ENCODE results near the gene MICAL3. TPM values are rescaled to one million over a fixed set of nuclear protein-coding genes. Genes with fewer than 3 reads are reported as not detected.

The MICAL3 gene
- total and polyA plus RNA-seq, 4 donors = 59.9 to 113 (median 75.9) TPM

DNA sequence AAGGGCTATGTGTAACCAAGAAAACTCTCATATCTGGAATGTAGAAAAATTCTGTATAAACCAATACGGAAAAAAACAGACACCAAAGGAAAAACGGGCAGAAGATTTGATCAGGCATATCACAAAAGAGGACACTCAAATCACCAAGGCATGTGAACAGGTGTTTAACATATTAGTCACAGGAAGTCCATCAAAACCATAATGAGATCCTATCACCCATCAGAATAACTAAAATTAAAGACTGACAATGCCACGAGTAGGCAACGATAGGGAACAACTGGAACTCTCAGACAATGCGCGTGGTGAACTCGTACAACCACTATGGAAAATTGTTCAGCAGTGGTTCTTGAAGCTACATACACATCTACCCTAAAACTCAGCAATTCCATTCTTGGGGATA, 94.5 kb downstream of the MICAL3 start:
- Histone ChIP-seq H3K9me3 (ENCODE audit: control insufficient read depth, insufficient read depth, low read length) (no peaks in the 10 kb centered on the region), H3K27ac (ENCODE audit: low read depth, low read length) (no peak overlapping the region), H3K36me3 (ENCODE audit: control insufficient read depth, insufficient read depth, low read length) (peaks cover 2% of the 10 kb centered on the region), H3K27me3 (ENCODE audit: control insufficient read depth, insufficient read depth, low read length) (no peaks in the 10 kb centered on the region), H3K4me1 (ENCODE audit: control insufficient read depth, insufficient read depth, low read length) (peaks cover 15% of the 10 kb centered on the region), H3K4me3 (ENCODE audit: low read depth, low read length) (no peak overlapping the region)
- WGBS (ENCODE audit: insufficient coverage) = 90% methylated on average over 2 of the region's 7 CpGs
- no peak for DNase-seq (ENCODE audit: low read depth in 4 of 6, low spot score in 6 of 6)

DNA sequence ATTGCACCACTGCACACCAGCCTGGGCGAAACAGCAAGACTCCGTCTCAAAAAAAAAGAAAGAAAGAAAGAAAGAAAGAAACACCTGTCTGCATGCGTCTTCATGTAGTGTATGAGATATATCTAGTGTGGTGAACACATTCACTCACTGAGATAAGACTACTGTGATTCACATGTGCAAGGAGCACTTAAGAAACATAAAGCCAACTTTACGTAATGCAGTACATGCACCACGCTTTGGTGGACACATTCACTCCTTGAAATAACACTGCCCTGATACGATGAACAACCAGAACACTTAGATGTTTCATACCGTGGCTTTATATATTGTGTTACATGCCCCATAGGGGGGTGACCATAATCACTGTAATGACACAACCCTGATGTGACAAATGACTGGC, 96.0 kb downstream of the MICAL3 start:
- 94% methylated on average over 3 of the region's 7 CpGs for WGBS (ENCODE audit: insufficient coverage)
- H3K27ac ChIP-seq (ENCODE audit: low read depth, low read length) = no peak overlapping the region
- H3K9me3 ChIP-seq (ENCODE audit: control insufficient read depth, insufficient read depth, low read length) = no peaks in the 10 kb centered on the region
- no peaks in the 10 kb centered on the region for H3K27me3 ChIP-seq (ENCODE audit: control insufficient read depth, insufficient read depth, low read length)
- no peak for DNase-seq (ENCODE audit: low read depth in 4 of 6, low spot score in 6 of 6)
- peaks cover 21% of the 10 kb centered on the region for H3K4me1 ChIP-seq (ENCODE audit: control insufficient read depth, insufficient read depth, low read length)
- peaks cover 2% of the 10 kb centered on the region for H3K36me3 ChIP-seq (ENCODE audit: control insufficient read depth, insufficient read depth, low read length)
- no peak overlapping the region for H3K4me3 ChIP-seq (ENCODE audit: low read depth, low read length)

DNA sequence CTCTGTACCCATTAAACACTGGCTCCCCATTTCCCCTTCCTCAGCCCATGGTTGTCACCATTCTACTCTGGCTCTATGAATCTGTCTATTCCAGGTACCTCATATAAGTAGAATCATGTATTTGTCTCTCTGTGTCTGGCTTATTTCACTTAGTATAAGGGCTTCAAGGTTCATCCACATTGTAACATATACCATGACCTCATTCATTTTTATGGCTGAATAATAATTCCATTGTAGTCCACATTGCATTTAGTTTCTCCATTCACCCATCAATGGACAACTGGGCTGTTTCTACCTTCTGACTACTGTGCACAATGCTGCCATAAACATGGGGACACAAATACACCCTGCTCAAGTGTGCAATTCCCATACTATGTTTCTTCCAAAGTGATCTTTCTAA, 97.3 kb downstream of the MICAL3 start:
- Histone ChIP-seq H3K4me3 (ENCODE audit: low read depth, low read length) (no peak overlapping the region), H3K36me3 (ENCODE audit: control insufficient read depth, insufficient read depth, low read length) (peaks cover 2% of the 10 kb centered on the region), H3K9me3 (ENCODE audit: control insufficient read depth, insufficient read depth, low read length) (no peaks in the 10 kb centered on the region), H3K27me3 (ENCODE audit: control insufficient read depth, insufficient read depth, low read length) (no peaks in the 10 kb centered on the region), H3K27ac (ENCODE audit: low read depth, low read length) (no peak overlapping the region), H3K4me1 (ENCODE audit: control insufficient read depth, insufficient read depth, low read length) (peaks cover 31% of the 10 kb centered on the region)
- DNase-seq (ENCODE audit: low read depth in 4 of 6, low spot score in 6 of 6) = no peak

DNA sequence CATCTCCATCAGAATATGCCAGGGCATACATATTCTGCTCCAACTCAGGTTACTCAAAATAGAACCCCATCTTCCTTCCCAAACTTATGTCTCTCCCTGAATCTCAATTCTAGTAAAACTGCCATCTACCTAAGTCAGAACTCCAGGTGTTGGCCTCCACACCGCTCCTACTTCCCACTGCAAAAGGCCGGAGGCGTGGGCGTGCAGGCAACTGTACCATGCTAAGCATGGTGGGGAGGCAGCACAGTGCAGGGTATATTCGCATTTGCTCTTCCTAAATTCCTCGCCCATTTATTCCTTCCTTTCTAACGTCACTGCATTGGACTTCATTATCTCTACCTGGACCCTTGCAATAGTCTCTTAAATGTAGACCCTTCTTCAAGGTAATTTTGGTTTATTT, 97.8 kb downstream of the MICAL3 start:
- 100% methylated on average over 4 of the region's 7 CpGs for WGBS (ENCODE audit: insufficient coverage)
- H3K9me3 ChIP-seq (ENCODE audit: control insufficient read depth, insufficient read depth, low read length) = no peaks in the 10 kb centered on the region
- H3K27me3 ChIP-seq (ENCODE audit: control insufficient read depth, insufficient read depth, low read length) = no peaks in the 10 kb centered on the region
- no peak for DNase-seq (ENCODE audit: low read depth in 4 of 6, low spot score in 6 of 6)
- H3K36me3 ChIP-seq (ENCODE audit: control insufficient read depth, insufficient read depth, low read length) = peaks cover 2% of the 10 kb centered on the region
- H3K4me1 ChIP-seq (ENCODE audit: control insufficient read depth, insufficient read depth, low read length) = peaks cover 33% of the 10 kb centered on the region
- H3K4me3 ChIP-seq (ENCODE audit: low read depth, low read length) = no peak overlapping the region
- no peak overlapping the region for H3K27ac ChIP-seq (ENCODE audit: low read depth, low read length)

DNA sequence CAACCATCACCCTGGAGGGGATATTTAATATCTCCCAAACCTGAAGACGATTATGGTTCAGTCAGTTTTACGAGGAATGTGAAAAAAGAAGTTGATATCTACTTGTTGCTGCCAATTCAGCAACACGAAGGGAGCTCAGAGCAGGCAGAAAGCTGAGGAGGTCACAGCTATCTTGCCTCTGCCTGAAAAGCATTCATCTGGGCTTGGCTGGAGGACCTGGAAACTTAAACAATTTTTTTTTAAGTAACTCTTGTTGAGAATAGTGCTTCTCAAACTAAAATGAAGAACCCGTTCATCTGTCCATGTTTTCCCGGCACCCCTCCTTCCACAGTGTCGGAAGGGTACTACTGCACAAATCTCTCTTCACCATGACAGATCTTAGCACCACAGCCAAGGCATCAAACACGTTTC, 98.9 kb downstream of the MICAL3 start:
- no peaks in the 10 kb centered on the region for H3K27me3 ChIP-seq (ENCODE audit: control insufficient read depth, insufficient read depth, low read length)
- no peak overlapping the region for H3K4me3 ChIP-seq (ENCODE audit: low read depth, low read length)
- WGBS (ENCODE audit: insufficient coverage) = 48% methylated on average over 7 of the region's 7 CpGs
- peaks cover 29% of the 10 kb centered on the region for H3K4me1 ChIP-seq (ENCODE audit: control insufficient read depth, insufficient read depth, low read length)
- peak in 1 of 6 donors; percentile 53 for DNase-seq (ENCODE audit: low read depth in 4 of 6, low spot score in 6 of 6)
- no peaks in the 10 kb centered on the region for H3K9me3 ChIP-seq (ENCODE audit: control insufficient read depth, insufficient read depth, low read length)
- H3K36me3 ChIP-seq (ENCODE audit: control insufficient read depth, insufficient read depth, low read length) = no peaks in the 10 kb centered on the region
- no peak overlapping the region for H3K27ac ChIP-seq (ENCODE audit: low read depth, low read length)

DNA sequence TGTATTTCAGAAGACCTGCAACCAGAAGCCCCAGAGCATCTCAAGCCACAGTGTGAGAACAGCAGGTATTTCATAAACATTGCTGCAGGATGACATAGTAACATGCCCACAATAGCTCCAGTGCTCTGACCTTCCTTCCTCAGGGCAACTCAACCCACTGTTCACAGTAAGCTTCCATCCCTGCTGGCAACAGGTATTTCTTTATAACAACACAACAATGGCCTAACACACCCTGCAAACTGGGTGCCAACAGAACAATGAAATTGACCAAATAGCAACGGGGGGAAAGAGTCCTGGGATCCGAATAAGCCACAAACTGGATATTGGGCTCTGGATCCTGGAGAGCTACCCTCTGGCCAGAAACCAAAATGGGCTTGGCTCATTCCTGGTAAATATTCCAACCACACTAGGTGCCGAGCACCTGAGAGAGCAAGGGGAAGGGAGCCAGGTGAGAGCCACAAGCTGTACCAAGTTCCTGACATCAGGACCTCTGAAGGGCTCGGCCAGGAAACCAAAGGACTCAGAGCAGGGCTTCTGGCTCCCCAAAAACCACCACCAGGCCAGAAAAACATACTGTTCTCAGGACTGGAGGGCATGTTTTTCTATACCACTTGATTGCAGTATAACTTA, 99.5 kb downstream of the MICAL3 start:
- no peak for DNase-seq (ENCODE audit: low read depth in 4 of 6, low spot score in 6 of 6)
- Histone ChIP-seq H3K9me3 (ENCODE audit: control insufficient read depth, insufficient read depth, low read length) (no peaks in the 10 kb centered on the region), H3K4me1 (ENCODE audit: control insufficient read depth, insufficient read depth, low read length) (peaks cover 35% of the 10 kb centered on the region), H3K36me3 (ENCODE audit: control insufficient read depth, insufficient read depth, low read length) (no peaks in the 10 kb centered on the region), H3K27me3 (ENCODE audit: control insufficient read depth, insufficient read depth, low read length) (no peaks in the 10 kb centered on the region), H3K27ac (ENCODE audit: low read depth, low read length) (no peak overlapping the region), H3K4me3 (ENCODE audit: low read depth, low read length) (no peak overlapping the region)
- 76% methylated on average over 4 of the region's 4 CpGs for WGBS (ENCODE audit: insufficient coverage)

DNA sequence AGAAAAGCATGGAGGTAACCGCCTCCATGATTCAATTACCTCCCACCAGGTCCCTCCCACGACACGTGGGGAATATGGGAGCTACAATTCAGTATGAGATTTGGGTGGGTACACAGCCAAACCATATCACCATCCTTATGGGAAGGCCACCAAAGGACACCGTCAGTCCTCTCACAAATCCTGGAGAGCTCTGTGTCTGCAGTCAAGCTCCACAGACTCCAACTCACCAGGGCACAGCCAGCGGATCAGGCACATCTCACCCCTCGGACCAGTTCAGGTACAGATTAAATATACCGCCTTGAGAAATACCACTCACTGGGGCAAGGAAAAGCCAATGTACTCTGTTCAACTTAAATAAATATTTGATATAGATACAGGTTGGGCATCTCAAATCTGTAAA, 100.3 kb downstream of the MICAL3 start:
- 89% methylated on average over 1 of the region's 7 CpGs for WGBS (ENCODE audit: insufficient coverage)
- Histone ChIP-seq H3K36me3 (ENCODE audit: control insufficient read depth, insufficient read depth, low read length) (no peaks in the 10 kb centered on the region), H3K4me3 (ENCODE audit: low read depth, low read length) (no peak overlapping the region), H3K9me3 (ENCODE audit: control insufficient read depth, insufficient read depth, low read length) (no peaks in the 10 kb centered on the region), H3K27ac (ENCODE audit: low read depth, low read length) (no peak overlapping the region), H3K4me1 (ENCODE audit: control insufficient read depth, insufficient read depth, low read length) (peaks cover 42% of the 10 kb centered on the region), H3K27me3 (ENCODE audit: control insufficient read depth, insufficient read depth, low read length) (no peaks in the 10 kb centered on the region)
- DNase-seq (ENCODE audit: low read depth in 4 of 6, low spot score in 6 of 6) = no peak

DNA sequence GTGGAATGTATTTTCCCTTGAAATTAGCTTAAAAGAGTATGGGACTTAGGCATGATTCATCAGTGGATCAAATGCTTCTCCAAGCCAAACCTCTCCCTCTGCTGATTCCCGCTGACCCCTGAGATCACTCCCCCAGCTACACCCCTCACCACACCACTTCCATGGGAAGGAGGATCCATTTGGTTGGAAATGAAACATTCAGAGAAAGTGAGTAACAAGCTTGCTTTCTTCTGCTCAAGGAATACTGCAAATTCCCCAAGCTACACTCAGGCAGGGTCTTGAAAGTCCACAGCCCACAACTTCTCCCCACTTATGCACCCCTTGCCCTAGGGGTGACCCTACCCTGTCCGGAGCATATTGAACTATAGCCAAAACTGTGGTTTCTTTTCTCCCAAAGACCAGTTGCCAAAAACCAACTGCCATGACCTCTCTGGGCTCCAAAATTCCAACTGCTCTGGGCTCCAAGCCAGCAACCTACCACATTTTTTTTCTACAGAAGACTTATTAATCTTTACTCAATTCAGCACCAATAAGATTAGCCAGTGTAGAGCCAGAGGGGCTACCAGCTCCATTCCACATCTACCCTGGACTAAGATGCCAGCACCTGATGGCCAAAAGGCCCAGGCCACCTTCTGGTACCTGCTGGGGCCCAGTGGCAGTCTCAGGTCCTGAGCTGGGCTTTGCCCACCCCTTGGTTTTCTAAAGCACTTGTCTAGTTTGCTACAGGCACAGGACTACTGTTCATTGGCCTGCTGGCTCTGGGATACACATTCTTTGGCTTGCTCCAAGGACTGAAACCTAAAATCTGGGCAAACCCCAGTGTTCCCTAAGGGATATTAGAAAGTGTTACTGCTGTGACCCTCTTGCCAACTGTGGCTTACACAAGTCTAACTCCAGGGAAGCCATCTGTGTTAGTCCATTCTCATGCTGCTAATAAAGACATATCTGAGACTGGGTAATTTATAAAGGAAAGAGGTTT, 101.1 kb downstream of the MICAL3 start:
- DNase-seq (ENCODE audit: low read depth in 4 of 6, low spot score in 6 of 6) = peak in 1 of 6 donors; percentile 50
- no peak overlapping the region for H3K4me3 ChIP-seq (ENCODE audit: low read depth, low read length)
- H3K4me1 ChIP-seq (ENCODE audit: control insufficient read depth, insufficient read depth, low read length) = peaks cover 49% of the 10 kb centered on the region
- no peaks in the 10 kb centered on the region for H3K9me3 ChIP-seq (ENCODE audit: control insufficient read depth, insufficient read depth, low read length)
- peak overlapping the region; percentile 42 for H3K27ac ChIP-seq (ENCODE audit: low read depth, low read length)
- 33% methylated on average over 1 of the region's 2 CpGs for WGBS (ENCODE audit: insufficient coverage)
- no peaks in the 10 kb centered on the region for H3K27me3 ChIP-seq (ENCODE audit: control insufficient read depth, insufficient read depth, low read length)
- H3K36me3 ChIP-seq (ENCODE audit: control insufficient read depth, insufficient read depth, low read length) = no peaks in the 10 kb centered on the region

DNA sequence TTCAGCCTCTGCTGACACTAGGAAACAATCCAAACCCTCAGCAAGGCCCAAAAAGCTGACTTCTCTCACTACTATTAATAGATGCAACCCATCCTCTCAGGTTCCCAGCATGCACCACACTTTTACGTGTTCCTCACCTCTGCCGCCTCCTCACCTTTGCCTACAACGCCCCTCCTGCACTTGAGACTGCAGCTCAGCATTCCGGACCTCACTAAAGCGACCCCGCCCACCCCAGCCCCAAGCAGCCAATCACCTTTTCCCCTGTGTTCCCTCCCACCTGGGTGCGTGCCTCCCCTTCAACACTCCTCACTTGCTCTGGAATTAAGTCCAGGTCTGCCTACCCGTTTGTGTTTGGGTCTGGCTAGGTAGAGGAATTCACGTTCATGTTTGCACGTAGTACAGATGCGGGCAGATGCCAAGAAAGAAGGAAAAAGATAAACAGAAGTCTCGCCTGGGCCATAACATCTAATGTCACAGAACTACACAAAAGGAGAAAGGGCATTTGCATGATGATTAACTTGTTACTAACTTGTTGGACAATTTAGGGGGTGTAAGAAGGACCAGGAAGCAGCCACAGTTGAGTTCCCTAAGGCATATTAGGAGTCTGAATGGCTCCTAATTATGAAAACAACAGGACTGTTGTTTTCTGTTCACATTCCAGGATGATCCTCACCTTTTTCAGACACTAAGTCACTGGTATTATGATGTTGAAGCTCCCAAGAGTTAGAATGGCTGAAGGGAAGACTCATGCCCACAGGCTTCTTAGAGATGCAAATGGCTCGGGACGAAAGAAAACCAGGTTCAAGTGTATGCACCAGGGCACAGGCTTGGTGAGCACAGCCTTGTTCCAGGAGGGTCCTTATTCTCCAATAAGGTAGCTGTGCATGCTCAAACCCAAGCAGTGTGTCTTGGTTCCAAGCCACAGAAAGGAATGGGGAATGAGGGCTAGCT, 102.2 kb downstream of the MICAL3 start:
- 62% methylated on average over 5 of the region's 14 CpGs for WGBS (ENCODE audit: insufficient coverage)
- no peaks in the 10 kb centered on the region for H3K36me3 ChIP-seq (ENCODE audit: control insufficient read depth, insufficient read depth, low read length)
- no peak overlapping the region for H3K4me3 ChIP-seq (ENCODE audit: low read depth, low read length)
- no peaks in the 10 kb centered on the region for H3K27me3 ChIP-seq (ENCODE audit: control insufficient read depth, insufficient read depth, low read length)
- peaks cover 53% of the 10 kb centered on the region for H3K4me1 ChIP-seq (ENCODE audit: control insufficient read depth, insufficient read depth, low read length)
- H3K27ac ChIP-seq (ENCODE audit: low read depth, low read length) = peak overlapping the region; percentile 42
- no peak for DNase-seq (ENCODE audit: low read depth in 4 of 6, low spot score in 6 of 6)
- H3K9me3 ChIP-seq (ENCODE audit: control insufficient read depth, insufficient read depth, low read length) = no peaks in the 10 kb centered on the region

Data from spinal cord (tissue), 10 donors.